ENCODE data around the gene AQR.
"Not testable (repeated sequence)": the region's sequence is repeated elsewhere in the genome, so short reads cannot be mapped to it uniquely, and the experiment has no call there.

Gene AQR

GRCh38 chr15:34952481-34952880, 17.1 kb downstream of the AQR start:
- peak; percentile 33 for DNase-seq

- DNase-seq = no peak
These were observed 17.5 kb downstream of the AQR start for GRCh38 chr15:34951993-34952392.

GRCh38 chr15:34944936-34945335, 24.6 kb downstream of the AQR start:
- no peak for DNase-seq

- DNase-seq = no peak
These were observed 25.8 kb downstream of the AQR start for GRCh38 chr15:34943711-34944110.

GRCh38 chr15:34943264-34943663, 26.3 kb downstream of the AQR start:
- DNase-seq = not testable (repeated sequence)

GRCh38 chr15:34942363-34942762, 27.2 kb downstream of the AQR start:
- no peak for DNase-seq

GRCh38 chr15:34941831-34942230, 27.7 kb downstream of the AQR start:
- DNase-seq = no peak

GRCh38 chr15:34941185-34941698, 28.3 kb downstream of the AQR start:
- DNase-seq = no peak

- no peak for DNase-seq
These were observed 36.0 kb downstream of the AQR start for GRCh38 chr15:34933432-34933975.

- DNase-seq = not testable (repeated sequence)
These were observed 41.2 kb downstream of the AQR start for GRCh38 chr15:34928349-34928748.

- no peak for DNase-seq
These were observed 41.8 kb downstream of the AQR start for GRCh38 chr15:34927726-34928125.

GRCh38 chr15:34914317-34914716, 55.2 kb downstream of the AQR start:
- no peak for DNase-seq

GRCh38 chr15:34905047-34905446, 64.5 kb downstream of the AQR start:
- DNase-seq = no peak

- DNase-seq = no peak
These were observed 65.0 kb downstream of the AQR start for GRCh38 chr15:34904527-34904926.

GRCh38 chr15:34900748-34901147, 68.8 kb downstream of the AQR start:
- DNase-seq = no peak

GRCh38 chr15:34896183-34896582, 73.4 kb downstream of the AQR start:
- DNase-seq = no peak

- DNase-seq = no peak
These were observed 75.6 kb downstream of the AQR start for GRCh38 chr15:34893967-34894366.

GRCh38 chr15:34892963-34893591, 76.5 kb downstream of the AQR start:
- no peak for DNase-seq

- DNase-seq = no peak
These were observed 79.1 kb downstream of the AQR start for GRCh38 chr15:34890424-34890823.

GRCh38 chr15:34889476-34889875, 80.1 kb downstream of the AQR start:
- no peak for DNase-seq

GRCh38 chr15:34886134-34886533, 83.4 kb downstream of the AQR start:
- DNase-seq = no peak

GRCh38 chr15:34883633-34884032, 85.9 kb downstream of the AQR start:
- no peak for DNase-seq

- no peak for DNase-seq
These were observed 86.5 kb downstream of the AQR start for GRCh38 chr15:34883042-34883441.

GRCh38 chr15:34879107-34879506, 90.4 kb downstream of the AQR start:
- no peak for DNase-seq

GRCh38 chr15:34876640-34877039, 92.9 kb downstream of the AQR start:
- DNase-seq = no peak

All from activated CD4-positive, alpha-beta T cell treated with anti-CD3 and anti-CD28 coated beads, Interleukin-2, Interleukin-6, amounts not matched to agents 100 ng/mL and 50 ng/mL, durations not matched to agents 16 hours and 8 hours (primary cell).